Muscle of arm (tissue), 12 donors: ENCODE results near the gene SRGAP3. TPM values are rescaled to one million over a fixed set of nuclear protein-coding genes. Genes with fewer than 3 reads are reported as not detected.

Experiments
- DNase-seq: peaks from one replicate; pipeline ENCODE4 v3.0.0-alpha.2; 2013
- polyA plus RNA-seq, 12 donors: library from polyadenylated mRNA; unstranded; fragments of 120-200 nt; gene quantifications; one replicate each; pipeline ENCODE4 v1.2.1, GENCODE V29; 2013; ENCODE audit not compliant: insufficient read length in 12 of 12

SRGAP3 gene
- polyA plus RNA-seq, 12 donors: 15.0 to 30.1 (median 21.8) TPM; not detected in 1

DNA sequence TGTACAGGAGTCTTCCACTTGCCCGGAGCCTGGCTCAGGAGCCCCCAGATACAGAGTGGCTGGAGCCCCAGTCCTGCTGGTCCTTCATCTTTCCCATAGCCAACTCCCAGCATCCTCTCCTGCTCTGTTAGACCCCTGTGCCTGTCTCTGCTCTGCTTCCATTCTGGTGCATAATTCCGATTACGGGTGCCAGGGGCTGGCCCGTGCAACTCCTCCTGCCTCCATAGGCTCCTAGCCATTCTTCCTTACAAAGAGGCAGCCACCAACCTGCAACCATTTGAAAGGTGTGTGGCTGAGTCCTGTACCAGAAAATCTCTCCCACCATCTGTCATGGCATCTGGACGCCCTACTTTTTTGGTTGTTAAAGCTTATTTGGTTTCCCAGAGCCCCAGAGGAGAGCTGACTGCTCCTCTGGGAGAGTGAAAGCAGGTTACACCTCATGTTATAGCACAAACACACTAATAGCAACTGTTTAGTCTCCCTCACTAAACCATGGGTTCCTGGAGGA lies 281.0 kb downstream of the SRGAP3 start:
- DNase-seq: no peak

DNA sequence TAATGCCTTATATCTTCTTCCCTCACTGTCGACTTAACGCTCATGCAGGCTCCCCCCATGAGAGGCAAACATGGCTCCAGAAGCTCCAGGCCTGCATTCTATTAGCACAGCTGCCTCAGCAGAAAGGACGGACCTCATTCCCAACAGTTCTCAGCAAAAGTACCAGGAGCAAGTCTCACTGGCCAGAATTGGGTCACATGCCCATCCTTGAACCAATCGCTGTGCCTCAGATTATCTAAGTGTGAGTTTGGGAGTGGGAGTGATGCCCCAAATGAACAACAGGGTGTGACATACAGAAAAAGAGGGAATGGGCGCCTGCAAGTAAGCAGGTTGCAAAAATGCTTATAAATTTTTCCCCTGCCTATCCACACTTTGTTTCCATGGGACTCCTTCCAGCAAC lies 281.9 kb downstream of the SRGAP3 start:
- no peak for DNase-seq

DNA sequence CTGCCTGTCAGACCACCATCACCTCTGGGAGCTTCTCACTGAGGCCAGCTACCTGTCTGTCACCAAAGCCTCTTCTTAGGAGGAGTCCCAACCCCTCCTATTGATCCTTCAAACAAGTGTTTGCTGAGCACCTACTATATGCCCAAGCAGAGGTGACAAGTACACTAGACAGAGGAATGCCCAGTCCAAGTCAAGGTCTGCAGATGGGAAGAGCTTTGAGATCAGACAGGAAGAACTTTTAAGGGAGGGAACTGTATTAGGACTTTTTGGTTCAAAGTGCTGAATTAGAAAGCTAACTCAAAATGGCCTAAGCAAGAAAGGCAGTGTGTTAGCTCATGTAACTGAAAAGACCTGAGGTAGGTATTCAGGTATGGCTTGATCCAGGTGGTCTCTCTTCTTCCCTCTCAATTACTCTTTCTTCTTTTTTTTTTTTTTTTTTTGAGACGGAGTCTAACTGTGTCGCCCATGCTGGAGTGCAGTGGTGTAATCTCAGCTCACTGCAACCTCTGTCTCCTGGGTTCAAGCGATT lies 282.6 kb downstream of the SRGAP3 start:
- no peak for DNase-seq

DNA sequence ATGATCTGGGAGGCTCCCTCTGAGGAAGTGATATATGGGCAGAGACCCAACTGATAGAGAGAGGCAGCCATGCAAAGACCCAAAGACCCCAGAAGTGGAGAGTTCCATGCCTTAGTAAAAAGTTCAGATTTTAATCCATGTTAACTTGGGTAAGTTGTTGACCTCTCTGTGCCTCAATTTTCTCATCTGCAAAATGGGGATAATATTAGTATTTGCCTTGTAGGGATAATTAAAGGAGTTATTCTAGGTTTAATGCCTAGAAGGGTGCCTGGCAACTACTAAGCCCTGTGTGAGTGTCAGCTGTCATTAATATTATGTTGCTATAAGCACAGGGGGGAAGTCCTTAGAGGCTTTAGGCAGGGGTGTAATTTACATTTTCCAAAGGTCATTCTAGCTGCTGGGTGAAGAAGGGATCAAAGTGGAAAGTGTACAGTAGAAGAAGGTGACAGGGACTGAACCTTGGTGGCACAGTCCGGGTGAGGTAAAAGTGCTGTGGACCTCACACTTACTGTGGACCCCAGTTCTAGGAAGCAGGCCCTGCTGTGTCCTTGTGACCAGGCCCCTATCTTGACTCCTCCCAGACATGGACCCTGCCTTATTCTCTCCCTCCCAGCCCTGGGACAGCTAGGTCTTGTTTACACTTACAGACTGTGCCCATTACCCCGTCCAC lies 283.2 kb downstream of the SRGAP3 start:
- no peak for DNase-seq

DNA sequence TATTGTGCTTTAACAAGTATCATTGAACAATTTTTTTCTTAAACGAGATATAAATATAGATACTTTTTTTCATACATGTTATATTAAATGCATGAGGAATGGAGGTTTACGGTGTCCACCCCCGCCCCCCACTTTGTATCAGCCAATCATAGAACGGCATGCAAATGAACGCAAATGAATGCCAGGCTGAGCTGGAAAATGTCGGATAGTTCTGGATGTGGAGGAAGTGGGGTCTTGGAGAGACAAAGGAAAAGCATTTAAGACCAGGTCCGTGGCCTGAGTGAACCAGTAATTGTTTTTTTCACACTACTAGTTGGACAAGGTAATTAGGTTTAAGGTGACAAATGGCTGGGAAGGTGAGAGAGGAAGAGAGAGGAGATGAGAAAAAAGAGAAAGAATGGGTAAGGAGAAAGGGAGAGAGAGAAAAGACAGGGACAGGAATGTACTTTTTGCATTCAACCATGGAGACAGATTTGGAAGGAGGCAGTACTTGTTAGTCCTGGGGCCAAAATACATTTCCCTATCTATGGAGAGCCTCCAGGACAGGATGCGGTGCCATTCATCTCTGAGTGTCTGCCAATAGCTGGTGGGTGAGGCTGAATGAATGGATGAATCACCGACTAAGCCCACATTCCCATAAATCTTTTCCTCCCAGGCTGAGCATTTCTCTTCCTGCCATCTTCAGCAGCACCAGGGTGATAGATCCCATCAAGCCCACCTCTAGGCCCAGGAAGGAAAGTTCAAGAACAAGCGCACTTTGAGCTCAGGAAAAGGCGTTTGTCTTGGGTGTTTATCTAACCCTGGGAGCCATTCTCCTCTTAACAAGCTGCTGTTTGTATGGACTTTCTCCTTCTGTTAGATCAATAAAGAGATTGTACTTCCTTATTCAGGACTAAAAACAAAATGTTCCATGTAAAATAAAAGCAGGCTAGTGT lies 284.7 kb downstream of the SRGAP3 start:
- no peak for DNase-seq

DNA sequence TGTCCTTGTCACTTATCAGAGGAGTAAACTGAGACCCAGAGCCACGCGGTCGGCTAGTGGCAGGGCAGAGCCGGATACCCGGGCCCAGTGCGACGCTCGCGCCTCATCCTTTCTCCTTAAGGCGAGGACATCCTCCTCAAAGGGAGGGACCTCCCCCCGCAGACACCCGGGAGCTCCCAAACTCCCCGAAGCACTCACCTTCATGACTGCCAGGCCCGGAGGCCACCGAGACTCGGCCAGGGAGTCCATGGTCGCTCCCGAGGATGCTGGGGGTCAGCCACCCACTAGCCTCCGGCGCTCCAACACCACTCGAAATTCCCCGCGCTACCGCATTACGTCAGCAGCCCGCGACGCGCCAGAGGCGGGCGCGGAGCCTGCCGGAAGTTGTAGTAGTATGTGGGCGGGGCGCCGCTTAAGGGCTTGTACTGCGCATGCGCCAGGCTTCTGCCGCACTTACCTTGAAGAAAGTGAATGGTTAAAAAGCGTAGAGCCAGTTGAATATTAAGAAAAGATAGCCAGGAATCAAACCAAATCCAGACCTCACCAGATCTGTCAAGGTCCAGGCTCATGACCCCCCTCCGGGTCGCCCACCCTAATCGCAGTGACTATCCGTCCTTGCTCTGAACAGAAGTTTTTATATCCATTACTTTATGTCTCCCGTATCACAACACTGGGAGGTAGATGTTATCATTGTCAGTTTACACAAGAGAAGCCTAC lies 286.2 kb downstream of the SRGAP3 start, which contains the start of gene RAD18:
TSS of gene RAD18 (minus strand) at position 336 of the 717 bp plus-strand sequence. CDS start at position 249, 87 bp downstream.
- peak; percentile 91 for DNase-seq

DNA sequence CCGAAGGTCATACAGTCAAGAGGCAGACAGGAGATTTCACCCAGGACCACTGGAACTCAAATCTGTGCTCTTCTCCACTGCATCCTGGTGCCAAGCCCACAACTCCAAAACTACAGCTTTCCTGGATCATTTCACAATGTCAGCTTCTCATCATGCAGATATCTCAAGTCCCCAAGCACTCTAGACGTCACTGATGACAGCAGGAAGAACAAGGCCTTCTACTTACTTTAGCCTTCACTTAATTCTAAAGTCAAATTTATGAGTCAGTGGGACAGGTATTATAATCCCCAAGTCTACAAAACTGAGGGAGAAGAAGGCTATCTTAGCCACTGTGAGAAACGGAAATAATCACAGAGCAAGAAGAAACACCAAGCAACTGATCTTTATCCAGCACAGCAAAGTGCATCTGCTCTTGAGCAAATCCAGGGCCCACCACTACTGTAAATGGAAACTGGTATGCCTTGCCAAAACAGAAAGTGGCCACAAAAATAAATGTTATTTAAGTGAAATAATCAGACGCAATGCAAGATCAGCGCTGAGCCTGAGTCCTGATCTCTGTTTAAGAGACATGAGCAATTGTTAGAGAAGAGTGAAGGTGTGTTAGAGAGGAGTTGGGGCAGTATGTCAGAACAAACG lies 287.1 kb downstream of the SRGAP3 start:
- no peak for DNase-seq

DNA sequence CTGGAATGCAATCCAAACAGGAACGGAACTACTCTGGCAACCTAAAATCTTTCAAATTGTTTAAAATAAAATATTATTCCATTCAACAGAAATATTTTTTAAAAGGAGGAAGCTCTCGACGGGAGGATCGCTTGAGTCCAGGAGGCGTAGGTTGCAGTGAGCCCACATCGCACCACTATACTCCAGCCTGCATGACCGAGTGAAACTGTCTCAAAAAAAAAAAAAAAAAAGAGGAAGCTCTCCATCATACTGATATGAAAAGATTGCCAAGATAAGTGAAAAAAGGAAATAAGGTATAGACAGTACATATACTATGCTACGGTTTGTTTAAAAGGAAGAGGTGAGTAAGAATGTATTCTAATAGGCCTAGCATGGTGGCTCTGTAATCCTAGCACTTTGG lies 289.8 kb downstream of the SRGAP3 start:
- no peak for DNase-seq

DNA sequence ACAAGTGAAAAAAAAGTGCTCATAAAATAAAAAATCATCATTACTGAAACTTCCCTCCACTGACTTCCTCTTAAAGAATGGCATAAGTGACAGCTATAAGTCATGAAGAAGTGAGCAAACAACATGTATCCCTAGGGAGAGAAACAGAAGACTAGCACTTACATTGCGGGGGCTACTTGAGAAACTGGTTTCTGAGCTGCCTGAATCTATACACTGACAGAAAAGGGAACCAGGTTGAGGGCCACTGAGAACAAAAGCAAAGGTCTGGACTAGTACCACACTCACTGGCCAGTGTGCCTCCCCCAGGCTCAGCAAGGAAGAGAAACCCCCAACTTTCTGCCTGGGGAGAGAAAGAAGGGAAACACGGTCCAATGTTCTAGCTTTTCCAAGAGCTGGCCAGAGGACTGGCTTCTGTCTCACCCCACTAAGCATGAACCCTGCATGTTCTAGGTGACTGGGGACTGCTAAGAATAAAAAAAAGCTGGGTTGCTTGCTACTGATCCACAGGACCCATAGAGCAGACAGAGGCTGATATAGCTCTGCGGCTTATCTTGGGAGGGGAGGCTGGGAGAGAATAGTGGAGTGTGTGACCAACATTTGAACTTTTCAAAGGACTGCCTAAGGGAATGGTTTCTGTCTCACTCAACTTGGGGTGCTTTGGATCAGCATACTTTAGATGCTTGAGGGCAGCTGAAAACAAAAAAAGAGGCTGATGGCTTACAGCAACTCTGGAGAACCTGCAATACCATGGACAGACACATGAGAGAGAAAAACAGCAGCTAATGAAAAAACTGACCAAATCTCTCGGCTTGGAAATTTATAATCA lies 294.3 kb downstream of the SRGAP3 start:
- DNase-seq: no peak

DNA sequence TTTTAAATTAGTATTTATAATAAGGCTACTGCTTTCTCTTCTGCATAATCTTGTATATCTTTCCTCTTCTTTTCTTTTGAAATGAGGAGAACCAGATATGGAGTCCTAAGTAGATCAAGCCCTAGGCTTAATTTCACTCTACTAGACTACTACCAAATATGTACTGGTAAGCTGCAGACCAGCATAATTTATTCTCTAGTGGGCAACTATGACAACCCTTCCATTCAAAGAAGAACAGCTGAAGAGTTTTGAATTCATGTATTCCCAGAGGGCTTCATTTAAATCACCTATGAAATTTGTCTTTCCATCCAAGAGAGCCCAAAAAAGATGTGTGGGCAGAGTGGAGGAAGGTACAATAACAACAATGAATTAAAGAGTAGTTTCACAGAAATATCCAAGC lies 296.1 kb downstream of the SRGAP3 start:
- DNase-seq: no peak

DNA sequence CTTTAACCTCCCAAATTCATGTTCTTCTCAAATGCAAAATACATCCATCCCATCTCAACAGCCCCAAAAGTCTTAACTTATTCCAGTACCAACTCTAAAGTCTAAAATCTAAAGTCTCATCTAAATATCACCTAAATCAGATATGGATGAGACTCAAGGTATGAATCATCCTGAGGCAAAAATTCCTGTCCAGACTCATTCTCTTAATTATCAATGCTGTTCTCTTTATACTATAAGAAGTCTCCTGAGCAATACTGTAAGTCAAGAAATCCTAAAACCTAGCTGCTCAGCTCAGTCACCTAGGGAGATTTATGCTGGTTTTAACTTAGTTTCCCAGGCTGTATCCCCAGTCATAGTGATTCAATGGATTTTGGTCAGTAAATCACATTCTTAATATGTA lies 297.3 kb downstream of the SRGAP3 start:
- DNase-seq: no peak

DNA sequence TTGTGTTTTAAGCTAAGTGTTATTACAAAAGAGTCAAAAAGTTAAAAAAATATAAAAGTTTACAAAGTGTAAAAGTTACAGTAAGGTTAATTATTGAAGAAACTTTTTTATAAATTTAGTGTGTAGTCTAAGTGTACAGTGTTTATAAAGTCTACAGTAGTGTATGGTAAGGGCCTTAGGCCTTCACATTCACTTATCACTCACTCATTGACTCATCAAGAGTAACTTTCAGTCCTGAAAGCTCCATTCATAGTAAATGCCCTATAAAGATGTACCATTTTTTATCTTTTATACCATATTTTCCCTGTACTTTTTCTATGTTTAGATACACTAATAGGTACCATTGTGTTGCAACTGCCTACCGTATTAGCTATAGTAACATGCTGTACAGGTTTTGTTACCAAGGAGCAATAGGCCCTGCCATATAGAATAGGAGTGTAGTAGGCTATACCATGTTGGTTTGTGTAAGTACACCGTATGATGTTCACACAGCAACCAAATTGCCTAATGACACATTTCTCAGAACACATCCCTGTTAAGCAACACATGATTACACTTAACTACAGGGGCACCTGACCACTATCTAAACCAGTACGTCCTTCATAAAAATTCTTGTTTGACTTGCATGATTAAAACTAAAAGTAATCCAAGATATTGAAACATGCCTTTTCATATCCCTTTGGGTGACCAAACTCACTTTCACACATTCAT lies 303.4 kb downstream of the SRGAP3 start:
- no peak for DNase-seq

DNA sequence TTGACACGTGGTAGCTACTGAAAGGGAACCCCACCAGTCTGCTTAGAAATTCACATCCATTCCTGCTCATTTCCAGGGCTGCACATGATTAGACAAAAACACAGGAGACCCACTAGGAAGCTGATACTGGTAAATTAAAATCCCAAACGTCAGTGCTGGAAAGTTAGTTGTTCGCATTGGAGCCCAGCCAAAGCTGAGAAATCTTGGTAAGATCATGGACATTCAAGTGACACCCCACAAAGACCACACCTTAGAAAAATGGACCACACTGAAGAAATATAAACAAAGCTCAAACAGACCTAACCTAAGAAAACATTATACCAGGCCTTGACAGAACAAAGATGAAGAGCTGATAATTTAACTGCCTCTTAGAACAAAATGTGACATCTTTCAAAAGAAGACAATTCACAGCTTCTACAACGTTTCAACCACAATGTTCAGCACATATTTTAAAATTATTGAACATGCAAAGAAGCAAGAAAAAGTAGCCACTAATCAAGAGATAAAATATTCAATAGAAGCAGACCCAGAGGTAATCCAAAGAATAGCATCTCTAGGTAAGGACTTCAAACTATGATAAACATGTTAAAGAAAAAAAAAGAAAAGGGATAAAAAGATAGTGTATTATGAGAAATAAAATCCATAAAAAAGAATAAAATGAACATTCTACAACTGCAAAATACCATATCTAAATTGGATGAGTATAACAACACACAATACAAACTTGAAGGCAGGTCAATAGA lies 306.5 kb downstream of the SRGAP3 start:
- DNase-seq: no peak

DNA sequence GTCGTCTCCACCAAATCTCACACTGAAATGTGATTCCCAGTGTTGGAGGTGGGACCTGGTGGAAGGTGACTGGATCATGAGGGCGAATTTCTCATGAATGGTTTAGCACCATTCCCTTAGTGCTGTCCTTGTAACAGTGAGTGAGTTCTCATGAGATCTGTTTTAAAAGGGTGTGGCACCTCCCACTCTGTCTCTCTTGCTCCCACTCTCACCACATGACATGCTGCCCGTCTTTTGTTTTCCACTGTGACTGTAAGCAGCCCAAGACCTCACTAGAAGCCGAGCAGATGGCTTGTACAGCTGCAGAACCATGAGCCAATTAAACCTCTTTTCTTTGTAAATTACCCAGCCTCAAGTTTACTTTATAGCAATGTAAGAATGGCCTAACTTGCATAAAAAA lies 307.3 kb downstream of the SRGAP3 start:
- no peak for DNase-seq

DNA sequence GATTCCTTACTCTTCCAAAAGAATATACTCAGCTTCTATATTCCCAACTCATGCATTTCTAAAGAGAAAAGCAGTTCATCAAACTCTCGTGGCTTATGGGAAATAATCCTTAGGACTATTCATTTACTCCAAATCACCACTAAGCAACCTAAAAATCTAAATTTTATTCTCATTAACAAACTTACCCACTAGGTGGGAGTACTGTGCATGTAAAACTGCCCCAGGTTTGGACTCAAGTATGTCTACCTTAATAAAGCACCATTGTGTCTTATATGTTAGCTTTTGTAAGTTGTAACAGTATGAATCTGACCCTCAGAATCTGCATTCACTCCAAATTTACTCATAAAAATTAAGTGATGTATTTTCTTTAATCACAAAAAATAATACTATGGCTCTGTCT lies 311.4 kb downstream of the SRGAP3 start:
- no peak for DNase-seq

DNA sequence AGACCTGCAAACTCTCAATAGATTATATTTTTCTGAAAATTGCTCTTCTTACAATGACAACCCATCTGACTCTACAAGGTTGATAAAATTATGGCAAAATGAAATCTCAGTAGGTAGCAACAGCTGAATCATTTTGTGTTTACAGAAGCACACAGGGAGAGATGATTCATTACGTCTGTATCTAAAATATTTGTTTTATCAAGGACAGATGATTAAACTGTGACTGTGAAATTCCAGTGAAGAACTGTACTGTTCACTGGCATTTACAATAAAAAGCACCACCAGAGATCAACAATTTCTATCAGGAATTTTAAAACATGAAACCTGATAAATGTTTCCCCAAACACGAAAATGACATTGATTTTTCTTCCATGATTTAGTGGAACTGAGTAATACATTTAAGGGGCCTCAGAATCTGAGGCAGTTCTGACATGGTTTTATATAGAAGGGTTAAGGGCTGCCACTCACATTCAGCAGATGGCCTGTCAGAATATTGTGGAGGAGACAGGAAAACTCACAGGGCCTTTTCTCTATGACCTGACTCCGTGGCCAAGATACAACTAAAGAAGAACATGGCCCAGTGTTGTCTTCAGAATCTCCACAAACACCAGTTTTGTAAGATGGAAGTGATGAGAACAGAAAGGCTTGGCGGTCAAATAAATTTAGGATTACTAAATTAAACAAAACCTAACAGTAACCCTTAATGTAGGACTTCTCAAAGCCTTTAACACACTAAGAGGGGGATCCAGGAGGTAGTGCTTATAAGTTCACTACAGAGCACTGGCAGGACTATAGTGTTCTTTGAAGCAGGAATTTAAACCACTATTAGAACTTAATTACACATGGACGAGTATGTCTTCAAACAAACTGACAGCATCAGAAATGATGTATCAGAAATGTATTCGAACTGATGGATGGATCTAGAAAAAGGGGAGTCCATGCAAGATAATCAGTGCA lies 312.1 kb downstream of the SRGAP3 start:
- no peak for DNase-seq

DNA sequence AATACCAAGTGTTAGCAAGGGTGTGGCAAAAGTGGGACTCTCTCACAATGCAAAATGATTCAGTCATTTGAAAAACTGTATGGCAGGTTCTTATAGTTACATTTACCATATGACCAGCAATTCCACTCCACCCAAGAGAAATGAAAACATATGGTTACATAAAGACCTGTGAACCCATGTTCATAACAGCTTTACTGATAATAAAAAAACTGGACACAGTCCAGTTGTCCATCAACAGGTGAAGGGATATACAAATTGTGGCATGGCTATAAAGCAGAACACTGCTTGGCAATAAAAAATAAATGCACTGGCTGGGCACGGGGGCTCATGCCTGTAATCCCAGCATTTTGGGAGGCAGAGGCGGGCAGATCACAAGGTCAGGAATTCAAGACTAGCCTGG lies 316.9 kb downstream of the SRGAP3 start:
- DNase-seq: no peak

DNA sequence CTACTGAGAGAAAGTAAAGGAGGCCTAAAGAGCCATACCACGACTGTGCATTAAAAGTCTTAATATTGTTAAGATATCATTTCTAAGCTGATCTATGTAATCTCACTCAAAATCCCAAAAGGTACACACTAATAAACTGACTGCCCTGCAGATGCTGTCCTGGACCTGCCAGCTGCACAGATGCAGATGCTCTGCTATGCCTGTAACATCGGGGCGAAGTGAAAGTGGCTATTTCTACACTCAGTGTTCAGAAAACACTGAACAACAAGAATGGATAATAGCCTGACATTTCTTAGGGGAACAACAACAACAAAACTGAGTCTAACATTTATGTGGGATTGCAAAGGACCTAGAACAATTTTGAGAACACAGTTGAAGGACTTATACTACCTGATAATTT lies 318.1 kb downstream of the SRGAP3 start:
- peak; percentile 4 for DNase-seq
